ENCODE measurements around the gene FLOT1.
A peak's percentile ranks its signal among the peaks of the same experiment; 100 is the strongest.

The FLOT1 gene

DNA sequence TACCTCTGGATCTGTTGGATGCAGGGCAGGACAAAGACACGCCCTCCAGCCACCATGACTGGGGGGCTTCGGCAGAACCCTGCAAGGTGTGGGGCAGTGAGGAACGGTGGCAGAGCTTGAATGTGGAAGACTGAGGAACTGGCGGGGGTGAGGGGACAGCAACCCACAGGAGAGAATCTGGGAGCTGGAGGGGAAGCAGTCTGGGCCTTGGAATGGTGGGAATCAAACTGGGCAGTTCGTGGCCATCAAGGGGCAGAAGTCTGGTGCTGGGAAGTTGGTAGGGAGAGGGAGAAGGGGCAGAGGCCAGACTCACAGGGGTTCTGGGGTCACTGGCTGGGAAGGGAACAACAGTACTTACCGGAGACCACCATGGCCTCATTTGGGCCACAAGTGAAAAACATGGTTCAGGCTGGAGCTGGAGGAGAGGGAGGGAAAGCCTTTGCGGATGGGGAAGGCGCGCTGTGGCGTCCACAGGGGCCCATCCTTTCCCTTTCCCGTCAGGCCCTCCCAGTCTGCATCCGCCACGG lies 635 bp downstream of the FLOT1 start:
- Histone ChIP-seq H3K4me1 (peaks cover 5% of the 10 kb centered on the region; the same call in 1 of the 2 replicates), H3K9me3 (no peaks in the 10 kb centered on the region), H3K36me3 (peaks cover 36% of the 10 kb centered on the region), H3K27me3 (no peaks in the 10 kb centered on the region), H3K4me3 (ENCODE audit: low read depth, low read length) (peak overlapping the region; percentile 93)
- no peak for DNase-seq
- TF ChIP-seq, protein P1, sequence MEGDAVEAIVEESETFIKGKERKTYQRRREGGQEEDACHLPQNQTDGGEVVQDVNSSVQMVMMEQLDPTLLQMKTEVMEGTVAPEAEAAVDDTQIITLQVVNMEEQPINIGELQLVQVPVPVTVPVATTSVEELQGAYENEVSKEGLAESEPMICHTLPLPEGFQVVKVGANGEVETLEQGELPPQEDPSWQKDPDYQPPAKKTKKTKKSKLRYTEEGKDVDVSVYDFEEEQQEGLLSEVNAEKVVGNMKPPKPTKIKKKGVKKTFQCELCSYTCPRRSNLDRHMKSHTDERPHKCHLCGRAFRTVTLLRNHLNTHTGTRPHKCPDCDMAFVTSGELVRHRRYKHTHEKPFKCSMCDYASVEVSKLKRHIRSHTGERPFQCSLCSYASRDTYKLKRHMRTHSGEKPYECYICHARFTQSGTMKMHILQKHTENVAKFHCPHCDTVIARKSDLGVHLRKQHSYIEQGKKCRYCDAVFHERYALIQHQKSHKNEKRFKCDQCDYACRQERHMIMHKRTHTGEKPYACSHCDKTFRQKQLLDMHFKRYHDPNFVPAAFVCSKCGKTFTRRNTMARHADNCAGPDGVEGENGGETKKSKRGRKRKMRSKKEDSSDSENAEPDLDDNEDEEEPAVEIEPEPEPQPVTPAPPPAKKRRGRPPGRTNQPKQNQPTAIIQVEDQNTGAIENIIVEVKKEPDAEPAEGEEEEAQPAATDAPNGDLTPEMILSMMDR (IDR thresholded peaks at IDR 0.05; ENCODE audit: low read depth, low read length) = no peak

DNA sequence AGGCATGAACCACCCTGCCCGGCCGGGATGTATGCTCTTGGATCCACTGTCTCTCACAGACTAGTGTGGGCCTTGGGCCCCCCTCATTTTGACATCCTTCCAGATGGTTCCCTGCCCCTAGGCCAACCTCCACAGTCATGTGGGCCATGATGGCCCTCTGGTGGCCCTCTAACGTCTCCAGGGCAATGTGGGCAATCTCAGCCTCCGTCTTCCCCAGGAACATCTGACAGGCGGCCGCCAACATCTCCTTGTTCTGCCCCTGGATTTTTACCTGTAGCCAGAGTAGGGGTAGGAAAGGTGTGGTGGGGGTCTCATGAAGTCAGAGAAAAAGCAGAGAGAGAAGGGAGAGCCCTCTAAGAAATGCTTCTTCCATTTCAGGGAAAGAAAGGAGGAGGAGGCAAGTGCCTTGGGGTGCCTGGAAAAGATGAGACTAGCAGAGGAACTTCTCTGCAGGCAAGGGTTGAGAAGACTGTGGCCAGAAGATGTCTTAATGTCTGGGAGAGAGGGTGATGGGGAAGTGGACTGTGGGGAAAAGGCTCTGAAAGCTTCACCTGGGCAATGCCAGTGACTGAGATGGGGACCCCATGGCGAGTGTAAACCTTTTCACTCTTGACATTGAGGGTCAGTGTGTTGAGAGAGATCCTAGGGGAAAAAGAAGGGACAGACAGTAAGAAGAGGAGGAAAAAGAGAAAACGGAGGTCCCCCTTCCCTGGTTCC lies 1.3 kb downstream of the FLOT1 start:
- DNase-seq = no peak
- TF ChIP-seq, protein P1 (IDR thresholded peaks at IDR 0.05; ENCODE audit: low read depth, low read length) = no peak
- Histone ChIP-seq H3K4me3 (ENCODE audit: low read depth, low read length) (peak overlapping the region; percentile 93), H3K4me1 (peaks cover 5% of the 10 kb centered on the region; the same call in 1 of the 2 replicates), H3K36me3 (peaks cover 38% of the 10 kb centered on the region), H3K27me3 (no peaks in the 10 kb centered on the region), H3K9me3 (no peaks in the 10 kb centered on the region)

DNA sequence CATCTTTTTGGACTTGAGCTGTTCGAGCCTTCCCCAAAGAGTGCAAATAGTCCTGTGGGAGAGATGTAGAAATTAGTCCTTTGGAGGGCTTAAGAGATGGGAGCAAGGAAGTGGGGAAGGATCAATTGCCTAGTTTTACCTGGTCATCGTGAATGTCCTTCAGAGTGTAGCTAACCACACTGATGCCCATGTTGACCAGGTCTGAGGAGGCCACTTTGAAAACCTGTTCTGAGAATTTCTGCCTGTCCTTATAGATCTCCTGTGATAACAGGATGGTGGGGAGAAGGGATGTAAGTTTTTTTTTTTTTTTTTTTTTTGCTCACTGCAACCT lies 2.0 kb downstream of the FLOT1 start:
- TF ChIP-seq, protein P1 (IDR thresholded peaks at IDR 0.05; ENCODE audit: low read depth, low read length) = no peak
- peaks cover 40% of the 10 kb centered on the region for H3K36me3 ChIP-seq

DNA sequence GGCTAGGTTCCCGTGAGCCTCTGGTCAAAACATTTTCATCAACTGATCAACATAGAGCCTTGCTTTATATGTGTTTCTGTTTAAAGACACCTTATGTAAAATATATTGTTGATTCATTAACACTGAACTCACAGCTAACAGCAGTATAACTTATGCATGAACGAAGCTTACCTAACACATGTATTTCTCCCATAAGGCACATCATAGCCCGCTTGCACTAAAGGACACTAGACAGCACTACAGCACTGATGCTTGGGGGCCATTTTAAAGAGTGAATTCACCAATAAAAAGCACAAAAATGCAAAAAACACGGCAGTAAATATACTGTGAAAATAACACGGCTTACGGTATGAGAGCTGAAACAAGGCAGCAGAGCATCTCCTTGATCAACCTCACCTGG lies 4.0 kb downstream of the FLOT1 start:
- H3K4me1 ChIP-seq = peaks cover 5% of the 10 kb centered on the region; the same call in 1 of the 2 replicates
- peaks cover 47% of the 10 kb centered on the region for H3K36me3 ChIP-seq
- no peak for DNase-seq

More for the DNA sequence above, 2.0 kb downstream of the FLOT1 start:
- no peaks in the 10 kb centered on the region for H3K9me3 ChIP-seq
- H3K27me3 ChIP-seq = no peaks in the 10 kb centered on the region
- no peak for DNase-seq
- no peak overlapping the region for H3K4me3 ChIP-seq (ENCODE audit: low read depth, low read length)
- peaks cover 5% of the 10 kb centered on the region; the same call in 1 of the 2 replicates for H3K4me1 ChIP-seq

DNA sequence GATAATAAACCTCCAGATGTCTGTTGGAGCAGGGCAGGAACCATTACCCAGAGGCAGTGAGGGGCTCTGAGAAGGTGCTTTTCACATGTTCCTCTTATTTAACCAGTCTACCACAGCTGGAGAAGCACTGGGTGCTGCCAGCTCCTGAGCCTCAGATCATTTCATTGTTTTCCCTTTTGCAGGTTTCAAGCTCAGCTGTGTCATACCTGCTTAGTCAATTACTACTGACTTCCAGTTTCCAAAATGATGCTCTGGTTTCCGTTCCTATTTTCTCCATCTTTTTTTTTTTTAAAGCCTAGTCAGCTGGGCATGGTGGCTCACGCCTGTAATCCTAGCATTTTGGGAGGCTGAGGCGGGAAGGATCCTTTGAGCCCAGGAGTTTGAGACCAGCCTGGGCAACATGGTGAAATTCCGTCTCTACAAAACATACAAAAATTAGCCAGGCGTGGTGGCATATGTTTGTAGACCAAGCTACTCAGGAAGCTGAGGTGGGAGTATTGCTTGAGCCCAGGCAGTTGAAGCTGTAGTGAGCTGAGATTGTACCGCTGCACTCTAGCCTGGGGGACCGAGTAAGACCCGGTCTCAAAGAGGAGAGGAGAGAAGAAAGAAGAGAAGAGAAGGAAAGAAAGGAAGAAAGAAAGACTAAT lies 6.7 kb downstream of the FLOT1 start:
- H3K9me3 ChIP-seq = no peaks in the 10 kb centered on the region
- no peak for DNase-seq
- H3K4me1 ChIP-seq = no peaks in the 10 kb centered on the region
- H3K4me3 ChIP-seq (ENCODE audit: low read depth, low read length) = no peak overlapping the region
- H3K27me3 ChIP-seq = no peaks in the 10 kb centered on the region
- H3K36me3 ChIP-seq = peaks cover 53% of the 10 kb centered on the region
- TF ChIP-seq, protein P1 (IDR thresholded peaks at IDR 0.05; ENCODE audit: low read depth, low read length) = no peak

More for the DNA sequence above, 4.0 kb downstream of the FLOT1 start:
- no peaks in the 10 kb centered on the region for H3K9me3 ChIP-seq
- TF ChIP-seq, protein P1 (IDR thresholded peaks at IDR 0.05; ENCODE audit: low read depth, low read length) = no peak
- no peaks in the 10 kb centered on the region for H3K27me3 ChIP-seq
- H3K4me3 ChIP-seq (ENCODE audit: low read depth, low read length) = no peak overlapping the region
